ENCODE results near the gene LILRA5. TPM values are rescaled to one million over a fixed set of nuclear protein-coding genes. Genes with fewer than 3 reads are reported as not detected.

The LILRA5 gene
- total RNA-seq, 4 donors from 2014 or later: 0.45 to 0.81 TPM; not detected in 2

- no peaks in the 10 kb centered on the region for H3K27me3 ChIP-seq
- H3K27ac ChIP-seq: no peak overlapping the region
- DNase-seq: no peak
- H3K36me3 ChIP-seq: no peaks in the 10 kb centered on the region
- H3K4me3 ChIP-seq (replicated peaks in 1 of 3): no peak overlapping the region
- no peak for TF ChIP-seq POLR2A (IDR thresholded peaks at IDR 0.05)
- TF ChIP-seq, protein P1, sequence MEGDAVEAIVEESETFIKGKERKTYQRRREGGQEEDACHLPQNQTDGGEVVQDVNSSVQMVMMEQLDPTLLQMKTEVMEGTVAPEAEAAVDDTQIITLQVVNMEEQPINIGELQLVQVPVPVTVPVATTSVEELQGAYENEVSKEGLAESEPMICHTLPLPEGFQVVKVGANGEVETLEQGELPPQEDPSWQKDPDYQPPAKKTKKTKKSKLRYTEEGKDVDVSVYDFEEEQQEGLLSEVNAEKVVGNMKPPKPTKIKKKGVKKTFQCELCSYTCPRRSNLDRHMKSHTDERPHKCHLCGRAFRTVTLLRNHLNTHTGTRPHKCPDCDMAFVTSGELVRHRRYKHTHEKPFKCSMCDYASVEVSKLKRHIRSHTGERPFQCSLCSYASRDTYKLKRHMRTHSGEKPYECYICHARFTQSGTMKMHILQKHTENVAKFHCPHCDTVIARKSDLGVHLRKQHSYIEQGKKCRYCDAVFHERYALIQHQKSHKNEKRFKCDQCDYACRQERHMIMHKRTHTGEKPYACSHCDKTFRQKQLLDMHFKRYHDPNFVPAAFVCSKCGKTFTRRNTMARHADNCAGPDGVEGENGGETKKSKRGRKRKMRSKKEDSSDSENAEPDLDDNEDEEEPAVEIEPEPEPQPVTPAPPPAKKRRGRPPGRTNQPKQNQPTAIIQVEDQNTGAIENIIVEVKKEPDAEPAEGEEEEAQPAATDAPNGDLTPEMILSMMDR (IDR thresholded peaks at IDR 0.05): no peak
- H3K9me3 ChIP-seq: no peaks in the 10 kb centered on the region
- H3K4me1 ChIP-seq: no peaks in the 10 kb centered on the region
- intact Hi-C loops (cut with DNase I): no loop called here
- 69 to 77% methylated on average over 5 to 6 of the region's 6 CpGs for WGBS, 2 donors
Observed at GRCh38 chr19:54345938-54346386, 33.0 kb upstream of the LILRA5 start.

DNA sequence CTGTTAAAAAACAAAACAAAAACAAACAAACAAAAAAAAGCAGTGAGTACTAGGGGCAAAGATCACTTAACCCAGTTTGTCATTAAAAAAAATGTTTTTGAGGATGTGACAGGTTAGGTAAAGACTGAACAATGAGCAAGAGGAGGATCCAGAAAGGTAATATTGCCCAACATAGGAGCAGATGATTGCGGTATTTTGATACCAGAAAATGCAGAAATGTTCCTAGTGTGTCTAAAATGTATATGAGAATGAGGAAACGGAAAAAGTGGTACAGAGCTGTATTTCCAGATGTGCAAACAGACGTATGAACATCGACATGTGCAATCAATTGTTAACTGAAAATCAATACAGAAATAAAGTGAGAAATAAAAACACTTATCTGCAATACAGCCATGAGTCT is 30.9 kb upstream of the LILRA5 start:
- H3K4me1 ChIP-seq: no peaks in the 10 kb centered on the region
- H3K27ac ChIP-seq: no peak overlapping the region
- no peaks in the 10 kb centered on the region for H3K36me3 ChIP-seq
- no peak for DNase-seq
- H3K9me3 ChIP-seq: no peaks in the 10 kb centered on the region
- intact Hi-C loops (cut with DNase I): no loop called here
- no peak overlapping the region for H3K4me3 ChIP-seq (replicated peaks in 1 of 3)
- WGBS, 2 donors: 82 to 84% methylated on average over 4 of the region's 4 CpGs
- no peaks in the 10 kb centered on the region for H3K27me3 ChIP-seq
- no peak for TF ChIP-seq POLR2A (IDR thresholded peaks at IDR 0.05)
- TF ChIP-seq, protein P1 (IDR thresholded peaks at IDR 0.05): no peak

DNA sequence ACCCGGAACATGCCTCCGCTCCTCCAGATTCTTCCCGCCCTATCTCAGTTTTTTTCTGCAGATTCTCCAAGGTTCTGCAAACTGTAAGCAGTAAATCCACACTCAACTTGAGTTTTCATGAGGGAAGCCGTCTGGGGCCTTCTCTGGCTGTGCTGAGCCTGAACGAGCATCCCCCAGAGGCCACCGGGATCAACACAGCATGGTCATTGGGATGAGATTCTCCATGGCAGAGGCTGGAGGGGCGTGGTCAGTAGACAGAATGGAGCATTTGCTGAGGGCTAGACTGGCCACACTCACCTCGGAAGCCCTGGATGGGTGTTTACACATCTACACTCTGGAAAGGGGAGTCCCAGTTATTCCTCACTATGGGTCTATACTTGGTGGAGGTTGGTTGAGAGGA is 28.3 kb upstream of the LILRA5 start:
- Histone ChIP-seq H3K4me3 (replicated peaks in 1 of 3) (no peak overlapping the region), H3K27ac (no peak overlapping the region), H3K9me3 (no peaks in the 10 kb centered on the region), H3K4me1 (no peaks in the 10 kb centered on the region), H3K36me3 (no peaks in the 10 kb centered on the region), H3K27me3 (no peaks in the 10 kb centered on the region)
- no peak for DNase-seq
- WGBS, 2 donors: 67 to 68% methylated on average over 8 of the region's 8 CpGs
- intact Hi-C loops (cut with DNase I): no loop called here
- no peak for TF ChIP-seq POLR2A (IDR thresholded peaks at IDR 0.05)
- TF ChIP-seq, protein P1 (IDR thresholded peaks at IDR 0.05): no peak

- no peak for DNase-seq
- H3K9me3 ChIP-seq: no peaks in the 10 kb centered on the region
- intact Hi-C loops (cut with DNase I): no loop called here
- no peaks in the 10 kb centered on the region for H3K27me3 ChIP-seq
- TF ChIP-seq, protein P1 (IDR thresholded peaks at IDR 0.05): no peak
- no peak for TF ChIP-seq POLR2A (IDR thresholded peaks at IDR 0.05)
- WGBS, 2 donors: 57 to 70% methylated on average over 8 to 9 of the region's 9 CpGs
- H3K4me1 ChIP-seq: no peaks in the 10 kb centered on the region
- no peaks in the 10 kb centered on the region for H3K36me3 ChIP-seq
- no peak overlapping the region for H3K27ac ChIP-seq
- H3K4me3 ChIP-seq (replicated peaks in 1 of 3): no peak overlapping the region
Observed at GRCh38 chr19:54339646-54340358, 26.8 kb upstream of the LILRA5 start.

DNA sequence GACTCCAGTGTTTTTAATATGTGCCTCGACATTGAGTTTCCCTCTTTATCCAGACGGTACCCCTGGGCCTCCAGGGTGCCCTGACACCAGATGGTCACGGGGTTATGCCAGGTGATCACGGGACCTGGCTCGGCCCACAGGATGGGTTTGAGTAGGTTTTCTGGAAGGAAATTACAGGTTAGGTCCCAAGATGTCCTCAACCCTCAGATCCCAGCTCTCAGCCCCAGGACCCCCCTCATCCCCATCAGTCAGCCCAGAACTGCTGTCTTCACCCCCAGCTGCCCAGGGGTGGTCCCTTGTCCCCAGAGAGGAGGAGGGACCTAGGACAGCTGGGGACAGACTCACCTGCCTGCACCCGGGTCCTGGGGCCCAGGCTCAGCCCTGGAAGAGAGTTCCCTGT is 25.6 kb upstream of the LILRA5 start:
- Histone ChIP-seq H3K4me1 (no peaks in the 10 kb centered on the region), H3K9me3 (no peaks in the 10 kb centered on the region), H3K27me3 (no peaks in the 10 kb centered on the region), H3K36me3 (no peaks in the 10 kb centered on the region), H3K27ac (no peak overlapping the region), H3K4me3 (replicated peaks in 1 of 3) (no peak overlapping the region)
- DNase-seq: no peak
- 73 to 89% methylated on average over 5 to 6 of the region's 6 CpGs for WGBS, 2 donors
- intact Hi-C loops (cut with DNase I): no loop called here
- TF ChIP-seq, protein P1 (IDR thresholded peaks at IDR 0.05): no peak
- no peak for TF ChIP-seq POLR2A (IDR thresholded peaks at IDR 0.05)
